Brain microvascular endothelial cell (primary cell): Measurements from ENCODE around the gene TXNRD2.
"Not testable (repeated sequence)": the region's sequence is repeated elsewhere in the genome, so short reads cannot be mapped to it uniquely, and the experiment has no call there.

Experiments
- DNase-seq: peaks from one replicate; pipeline ENCODE4 v3.0.0-alpha.2; 2020
- H3K27ac ChIP-seq: fragments of 250-450 bp; sonication (Bioruptor Pico); 2 replicates; pipeline ENCODE4 v1.5.1; 2020; ENCODE audit warnings: mild to moderate bottlenecking, moderate library complexity
- H3K27me3 ChIP-seq: fragments of 250-450 bp; sonication (Bioruptor Pico); replicated peaks from 2 replicates; pipeline ENCODE4 v1.5.1; 2020; ENCODE audit warnings: mild to moderate bottlenecking
- H3K36me3 ChIP-seq: fragments of 250-450 bp; sonication (Bioruptor Pico); replicated peaks from 2 replicates; pipeline ENCODE4 v1.5.1; 2020; ENCODE audit warnings: mild to moderate bottlenecking
- H3K4me3 ChIP-seq: 2 replicates; pipeline ENCODE4 v1.5.1; 2011; ENCODE audit warnings: low read depth, mild to moderate bottlenecking, control low read depth, low read length, moderate library complexity
- in situ Hi-C: cut with HindIII; loops from 2 replicates; pipeline ENCODE4 v1.10.0; 2017; ENCODE audit warnings: low sequenced_read_pairs, low pct_ligation_motif_present
- TF ChIP-seq, protein P1 (sequence below): IDR thresholded peaks from 2 replicates; pipeline ENCODE4 v1.5.1; 2011; ENCODE audit warnings: low read depth, mild to moderate bottlenecking, moderate library complexity, low read length, control low read depth, inconsistent platforms; ENCODE audit errors: missing control alignments

Gene TXNRD2

DNA sequence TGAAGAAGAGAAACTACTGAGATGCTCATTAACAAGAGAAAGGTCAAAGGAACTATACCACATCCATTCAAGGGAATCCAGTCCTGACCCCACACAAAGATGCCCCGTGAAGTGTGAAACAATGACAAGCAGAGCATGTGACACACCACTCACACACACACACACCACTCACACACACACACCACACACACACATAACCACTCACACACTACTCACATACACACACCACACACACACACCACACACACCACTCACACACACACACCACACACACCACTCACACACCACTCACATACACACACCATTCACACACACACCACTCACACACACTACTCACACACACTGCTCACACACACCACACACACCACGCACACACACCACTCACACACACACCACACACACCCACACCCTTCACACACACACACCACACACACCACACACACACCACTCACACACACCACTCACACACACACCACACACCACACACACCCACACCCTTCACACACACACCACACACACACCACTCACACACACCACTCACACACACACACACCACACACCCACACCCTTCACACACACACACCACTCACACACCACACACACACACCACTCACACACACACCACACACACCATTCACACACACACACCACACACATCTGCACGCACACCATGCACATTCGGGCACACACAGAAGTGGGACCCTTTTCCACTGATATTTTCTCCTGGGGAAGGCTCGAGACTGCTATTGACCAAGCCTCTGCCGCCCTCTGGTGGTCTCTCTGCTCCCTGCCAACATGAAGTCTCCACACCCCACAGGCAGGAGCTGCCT lies 32.1 kb downstream of the TXNRD2 start:
- Histone ChIP-seq H3K36me3 (peaks cover 21% of the 10 kb centered on the region), H3K27me3 (no peaks in the 10 kb centered on the region), H3K4me3 (no peak overlapping the region), H3K27ac (no peak overlapping the region)
- TF ChIP-seq, protein P1, sequence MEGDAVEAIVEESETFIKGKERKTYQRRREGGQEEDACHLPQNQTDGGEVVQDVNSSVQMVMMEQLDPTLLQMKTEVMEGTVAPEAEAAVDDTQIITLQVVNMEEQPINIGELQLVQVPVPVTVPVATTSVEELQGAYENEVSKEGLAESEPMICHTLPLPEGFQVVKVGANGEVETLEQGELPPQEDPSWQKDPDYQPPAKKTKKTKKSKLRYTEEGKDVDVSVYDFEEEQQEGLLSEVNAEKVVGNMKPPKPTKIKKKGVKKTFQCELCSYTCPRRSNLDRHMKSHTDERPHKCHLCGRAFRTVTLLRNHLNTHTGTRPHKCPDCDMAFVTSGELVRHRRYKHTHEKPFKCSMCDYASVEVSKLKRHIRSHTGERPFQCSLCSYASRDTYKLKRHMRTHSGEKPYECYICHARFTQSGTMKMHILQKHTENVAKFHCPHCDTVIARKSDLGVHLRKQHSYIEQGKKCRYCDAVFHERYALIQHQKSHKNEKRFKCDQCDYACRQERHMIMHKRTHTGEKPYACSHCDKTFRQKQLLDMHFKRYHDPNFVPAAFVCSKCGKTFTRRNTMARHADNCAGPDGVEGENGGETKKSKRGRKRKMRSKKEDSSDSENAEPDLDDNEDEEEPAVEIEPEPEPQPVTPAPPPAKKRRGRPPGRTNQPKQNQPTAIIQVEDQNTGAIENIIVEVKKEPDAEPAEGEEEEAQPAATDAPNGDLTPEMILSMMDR: peak; percentile 97
- DNase-seq: peak; percentile 76
- in situ Hi-C loops: no loop called here

DNA sequence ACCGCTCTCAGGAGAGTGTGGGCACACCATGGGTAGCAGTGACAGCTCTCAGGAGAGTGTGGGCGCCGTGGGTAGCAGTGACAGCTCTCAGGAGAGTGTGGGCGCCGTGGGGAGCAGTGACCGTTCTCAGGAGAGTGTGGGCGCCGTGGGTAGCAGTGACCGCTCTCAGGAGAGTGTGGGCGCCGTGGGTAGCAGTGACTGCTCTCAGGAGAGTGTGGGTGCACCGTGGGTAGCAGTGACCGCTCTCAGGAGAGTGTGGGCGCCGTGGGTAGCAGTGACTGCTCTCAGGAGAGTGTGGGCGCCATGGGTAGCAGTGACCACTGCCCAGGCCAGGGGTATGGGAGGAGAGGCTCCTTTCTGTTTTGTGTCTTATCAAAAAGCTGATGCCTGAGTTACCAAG lies 33.7 kb downstream of the TXNRD2 start:
- H3K4me3 ChIP-seq, H3K36me3 ChIP-seq, DNase-seq, in situ Hi-C loops, H3K27ac ChIP-seq, H3K27me3 ChIP-seq: not testable (repeated sequence)

DNA sequence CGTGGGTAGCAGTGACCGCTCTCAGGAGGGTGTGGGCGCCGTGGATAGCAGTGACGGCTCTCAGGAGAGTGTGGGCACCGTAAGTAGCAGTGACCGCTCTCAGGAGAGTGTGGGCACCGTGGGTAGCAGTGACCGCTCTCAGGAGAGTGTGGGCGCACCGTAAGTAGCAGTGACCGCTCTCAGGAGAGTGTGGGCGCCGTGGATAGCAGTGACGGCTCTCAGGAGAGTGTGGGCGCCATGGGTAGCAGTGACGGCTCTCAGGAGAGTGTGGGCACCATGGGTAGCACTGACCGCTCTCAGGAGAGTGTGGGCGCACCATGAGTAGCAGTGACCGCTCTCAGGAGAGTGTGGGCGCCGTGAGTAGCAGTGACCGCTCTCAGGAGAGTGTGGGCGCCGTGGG lies 34.8 kb downstream of the TXNRD2 start:
- DNase-seq, in situ Hi-C loops: not testable (repeated sequence)

DNA sequence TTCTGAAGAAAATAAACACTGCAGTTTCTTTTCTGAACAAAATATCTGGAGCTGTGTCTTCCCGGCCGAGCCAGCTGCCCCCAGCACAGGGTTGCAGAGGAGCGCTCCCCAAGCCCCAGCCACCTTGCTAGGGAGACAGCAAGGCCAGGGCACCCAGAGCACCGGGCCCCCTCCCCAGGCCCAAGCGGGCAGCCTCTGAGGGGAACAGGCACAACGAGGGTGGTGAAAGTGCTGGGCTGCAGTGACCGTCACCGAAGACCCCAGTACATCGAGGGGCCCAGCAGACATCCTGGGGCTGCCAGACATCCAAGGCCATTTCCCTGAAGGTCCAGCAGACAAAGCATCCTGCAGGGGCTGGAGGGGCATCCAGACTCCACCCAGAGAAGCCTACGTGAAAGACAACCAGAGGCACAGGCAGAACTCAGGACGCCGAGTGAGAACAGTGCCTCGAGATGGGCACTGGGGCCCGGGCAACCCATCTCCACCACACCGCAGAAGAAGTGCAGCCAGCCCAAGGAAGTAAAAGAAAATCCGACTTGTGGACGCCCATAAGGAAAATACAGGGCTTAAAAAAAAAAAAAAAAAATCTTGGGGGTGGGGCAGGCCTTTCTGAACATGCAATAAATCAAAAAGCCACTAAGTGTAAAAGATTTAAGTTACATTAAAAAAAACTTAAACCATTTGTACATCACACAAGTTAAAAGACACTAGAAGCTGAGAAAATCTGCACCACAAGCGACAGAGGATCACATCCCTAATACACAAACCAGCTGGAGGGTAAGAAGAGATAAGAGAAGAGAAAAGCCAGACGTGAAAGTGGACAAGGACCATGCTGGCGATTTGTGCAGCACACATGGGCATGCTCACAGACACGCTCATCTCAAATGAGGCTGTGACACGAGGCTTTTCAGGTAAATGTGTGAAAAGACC lies 36.0 kb downstream of the TXNRD2 start:
- TF ChIP-seq, protein P1: no peak
- H3K27me3 ChIP-seq: no peaks in the 10 kb centered on the region
- peaks cover 3% of the 10 kb centered on the region for H3K36me3 ChIP-seq
- in situ Hi-C loops: no loop called here
- H3K4me3 ChIP-seq: no peak overlapping the region
- DNase-seq: no peak
- no peak overlapping the region for H3K27ac ChIP-seq

More for the DNA sequence above, 34.8 kb downstream of the TXNRD2 start:
- H3K4me3 ChIP-seq, H3K36me3 ChIP-seq, H3K27ac ChIP-seq, H3K27me3 ChIP-seq: not testable (repeated sequence)

DNA sequence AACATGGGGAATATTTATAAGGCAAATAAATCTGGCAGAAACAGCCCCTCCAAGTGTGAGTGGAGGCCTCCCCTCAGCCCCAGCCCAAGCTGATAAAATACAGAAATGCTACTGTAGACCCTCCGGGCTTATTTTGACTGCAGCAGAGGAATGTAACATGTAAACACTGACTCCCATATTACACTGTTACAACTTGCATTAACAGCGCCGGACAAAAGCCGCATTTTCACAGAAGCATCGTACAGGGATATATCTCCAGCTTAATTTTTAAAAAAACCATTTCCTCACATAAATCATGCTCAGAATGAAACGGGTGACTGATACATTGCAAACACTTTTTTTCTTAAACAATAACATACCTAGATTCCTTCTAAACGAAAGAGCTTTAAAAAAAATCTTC lies 36.7 kb downstream of the TXNRD2 start:
- Histone ChIP-seq H3K27me3 (no peaks in the 10 kb centered on the region), H3K36me3 (peaks cover 3% of the 10 kb centered on the region), H3K27ac (no peak overlapping the region), H3K4me3 (no peak overlapping the region)
- no peak for DNase-seq
- TF ChIP-seq, protein P1: no peak
- in situ Hi-C loops: no loop called here

DNA sequence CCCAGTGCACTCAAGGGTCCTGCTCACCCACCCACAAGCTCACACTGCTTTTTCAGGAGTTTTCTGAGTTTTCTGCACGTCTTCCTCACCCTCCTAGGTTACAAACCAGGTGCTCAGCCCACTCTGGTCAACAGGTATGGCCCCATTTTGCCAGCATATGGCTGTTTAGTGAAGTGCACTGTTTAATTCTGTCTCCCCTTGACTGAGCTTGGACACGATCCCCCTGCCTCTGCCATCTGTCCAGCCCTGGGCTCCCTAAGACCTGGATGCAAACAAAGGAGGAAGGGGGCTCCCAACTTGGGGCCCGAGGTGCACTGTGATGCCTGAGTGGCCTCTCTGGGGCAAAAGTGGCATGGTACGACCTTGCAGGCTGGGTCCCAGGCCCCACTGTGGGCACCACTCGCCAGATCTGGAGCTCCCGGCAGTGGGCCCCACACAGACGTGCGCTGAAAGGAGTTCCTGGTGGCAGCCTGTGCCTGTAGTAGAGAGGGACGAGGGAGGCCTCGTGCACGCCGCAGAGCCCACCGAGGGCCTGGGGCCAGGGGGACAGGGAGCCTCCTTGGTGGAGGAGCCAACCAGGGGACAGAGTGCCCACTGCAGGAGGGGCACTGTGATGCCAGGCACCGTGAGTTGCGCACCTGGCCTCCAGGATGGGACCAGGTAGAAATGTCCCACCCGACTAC lies 37.3 kb downstream of the TXNRD2 start:
- TF ChIP-seq, protein P1: no peak
- no peak overlapping the region for H3K27ac ChIP-seq
- no peak for DNase-seq
- no peak overlapping the region for H3K4me3 ChIP-seq
- peaks cover 3% of the 10 kb centered on the region for H3K36me3 ChIP-seq
- H3K27me3 ChIP-seq: no peaks in the 10 kb centered on the region
- in situ Hi-C loops: no loop called here
